Stimulated activated CD4-positive, alpha-beta T cell treated with anti-CD3 and anti-CD28 coated beads, TNF-alpha, amount 100 ng/mL, for 1 hour (primary cell): ENCODE measurements around the gene YBX2.

ENCODE experiments used
- DNase-seq, 3 donors: peaks; one replicate each; pipeline ENCODE4 v3.0.0-alpha.2; 2020; ENCODE audit warnings: low read depth in 3 of 3, low spot score in 1 of 3

YBX2 gene

DNA sequence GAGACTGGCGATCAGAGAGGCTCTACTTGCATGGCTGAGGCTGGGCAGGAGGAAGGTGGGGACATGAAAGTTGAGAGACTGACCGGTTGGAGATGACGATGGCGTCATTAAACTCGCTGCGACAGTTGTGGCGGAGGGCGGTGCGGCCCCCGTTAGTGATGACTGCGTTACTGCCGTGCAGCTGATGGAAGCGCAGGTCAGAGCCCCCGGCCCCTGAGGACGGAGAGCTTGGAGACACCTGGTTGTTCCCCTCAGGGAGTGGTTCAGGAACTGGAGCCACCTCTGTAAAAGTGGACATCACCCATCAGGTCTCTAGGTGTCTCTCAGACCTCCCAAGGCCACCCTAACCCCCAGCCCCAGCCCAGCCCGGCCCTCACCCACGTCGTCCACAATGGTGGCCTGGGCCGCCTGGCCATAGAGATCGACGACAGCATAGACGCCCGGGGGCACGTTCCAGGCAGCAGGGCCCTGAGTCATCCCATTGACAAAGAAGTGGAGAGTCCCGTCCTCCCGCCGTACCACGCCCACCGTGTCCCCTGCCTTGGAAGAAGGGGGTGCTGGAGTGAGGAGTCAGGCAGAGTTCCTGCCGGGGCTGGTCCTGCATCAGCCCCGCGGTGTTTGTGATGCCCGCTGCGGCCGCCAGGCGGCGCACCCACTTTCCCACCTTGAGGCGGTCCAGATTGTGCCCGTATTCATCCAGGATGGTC lies 29.4 kb upstream of the YBX2 start:
- peak in 2 of 3 donors; percentile 40 to 59 for DNase-seq

GRCh38 chr17:7322520-7323194 lies 28.2 kb upstream of the YBX2 start:
- no peak for DNase-seq

GRCh38 chr17:7321466-7321865 lies 27.0 kb upstream of the YBX2 start:
- DNase-seq = no peak

GRCh38 chr17:7318121-7318860 lies 23.9 kb upstream of the YBX2 start:
- no peak for DNase-seq

- DNase-seq = no peak
Observed at GRCh38 chr17:7317161-7317803, 22.8 kb upstream of the YBX2 start.

- no peak for DNase-seq
Observed at GRCh38 chr17:7315570-7316235, 21.3 kb upstream of the YBX2 start.

DNA sequence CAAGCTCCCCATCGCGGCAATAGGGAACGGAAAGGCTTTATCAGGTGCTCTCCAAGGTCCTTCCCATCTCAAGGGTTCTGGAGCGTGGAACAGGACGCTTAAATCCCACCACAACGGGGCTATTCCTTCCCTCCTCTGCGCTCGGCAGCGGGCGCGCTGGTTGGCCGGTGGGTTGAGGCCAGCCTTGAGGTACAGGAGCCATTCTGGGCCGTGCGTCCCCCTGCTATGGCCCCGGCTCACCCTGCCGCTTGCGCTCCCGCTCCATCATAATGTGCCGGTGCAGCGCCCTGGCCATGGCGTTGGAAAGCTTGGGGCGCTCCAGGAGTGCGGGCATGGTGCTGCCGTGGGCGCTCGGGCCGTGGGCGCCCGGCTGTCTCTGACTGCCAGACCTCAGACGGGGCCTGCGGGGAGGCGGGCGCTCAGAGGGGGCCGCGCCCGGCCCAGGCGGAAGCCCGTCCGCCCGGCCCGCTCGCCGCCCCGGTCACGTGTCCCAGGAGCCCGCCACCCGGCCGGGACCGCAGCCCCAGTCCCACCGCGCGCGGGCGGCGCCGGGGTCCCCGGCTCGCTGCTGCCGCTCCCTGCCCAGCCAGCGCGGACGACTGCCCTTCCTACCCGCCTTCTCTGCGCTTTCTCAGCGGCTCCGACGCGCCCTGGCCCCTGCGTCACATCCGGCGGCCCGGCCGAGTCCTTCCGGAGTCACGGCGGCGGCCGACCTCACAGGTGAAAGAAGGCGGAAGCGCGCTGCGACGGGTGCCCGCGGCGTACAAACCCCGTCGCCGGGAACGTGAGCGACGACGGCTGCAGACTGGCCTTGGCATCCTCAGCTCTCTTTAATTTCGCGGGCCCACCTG lies 20.5 kb upstream of the YBX2 start, which contains the start of gene GPS2:
Gene GPS2, minus strand, starts transcription at position 642 of the 851 bp plus-strand sequence. Its CDS starts 308 bp downstream, at position 334.
- peak; percentile 68 to 91 (median 80) for DNase-seq

- DNase-seq = no peak
Observed at GRCh38 chr17:7313890-7314718, 19.7 kb upstream of the YBX2 start.

DNA sequence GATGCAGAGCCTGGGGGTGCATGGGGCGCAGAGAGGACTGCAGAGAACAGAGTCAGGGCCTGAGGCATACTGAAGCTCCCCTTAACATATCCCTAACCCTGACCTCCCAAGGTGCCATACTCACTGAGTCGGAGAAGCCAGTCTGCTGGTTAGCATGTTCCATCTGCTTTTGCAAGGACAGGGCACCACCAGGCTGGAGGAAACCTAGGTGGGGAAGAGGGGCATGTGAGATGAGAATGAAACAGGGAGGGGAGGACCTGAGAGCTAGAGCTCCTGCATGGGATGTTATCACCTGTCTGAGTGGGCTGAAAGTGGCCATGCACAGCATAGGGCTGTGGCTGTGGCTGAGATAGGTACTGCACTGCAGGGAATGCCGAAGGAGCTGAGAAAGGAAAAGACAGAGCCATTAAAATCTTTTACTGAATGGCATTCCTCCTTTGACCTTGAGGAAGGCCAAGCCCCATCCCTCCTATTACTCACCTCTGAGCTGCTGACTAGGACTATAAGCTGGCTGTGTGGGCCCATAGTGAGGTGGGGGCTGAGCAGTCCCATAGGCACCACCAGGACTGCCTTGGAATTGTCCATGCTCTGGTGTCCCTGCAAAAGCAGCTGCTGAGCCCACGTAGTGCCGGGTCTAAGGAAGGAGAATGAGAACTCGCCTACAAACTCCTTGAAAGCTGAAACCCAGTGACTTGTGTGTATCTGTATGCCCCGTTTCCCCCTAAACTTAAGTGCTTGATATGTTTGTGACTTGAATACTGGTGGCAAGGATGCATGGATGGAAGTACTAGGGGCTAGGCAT lies 18.9 kb upstream of the YBX2 start:
- DNase-seq = no peak

DNA sequence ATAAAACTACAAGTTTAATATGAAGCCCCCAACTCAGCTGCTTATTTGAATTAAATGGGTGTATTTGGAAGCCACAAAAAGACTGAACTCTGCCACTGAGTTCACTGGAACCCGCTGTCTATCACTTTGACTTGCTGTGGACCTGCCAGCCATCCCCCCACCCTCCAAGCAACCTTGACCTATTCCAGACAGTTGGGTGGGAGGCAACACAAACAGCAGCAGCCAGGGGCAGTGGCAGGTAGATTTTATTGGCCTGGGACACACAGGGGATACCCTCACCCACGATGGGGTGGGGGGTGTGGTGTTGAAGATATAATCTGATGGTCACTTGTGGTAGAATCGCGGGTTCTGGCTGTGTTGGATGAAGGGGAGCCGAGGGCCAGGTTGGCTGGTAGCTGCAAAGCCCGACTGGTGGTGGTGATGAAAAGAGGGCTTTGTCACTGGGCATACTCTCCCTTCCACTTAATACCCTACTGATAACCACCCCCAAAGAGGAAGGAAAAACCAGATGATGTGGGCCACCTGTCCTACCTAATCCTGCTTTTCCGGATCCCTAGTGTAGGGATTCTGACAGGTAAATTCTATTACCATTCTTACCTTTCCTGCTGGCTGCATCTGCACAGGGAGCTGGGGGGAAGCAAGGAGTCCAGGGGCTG lies 18.1 kb upstream of the YBX2 start:
- no peak for DNase-seq

GRCh38 chr17:7311110-7311705 lies 16.8 kb upstream of the YBX2 start:
- no peak for DNase-seq

GRCh38 chr17:7309628-7310027 lies 15.2 kb upstream of the YBX2 start:
- no peak for DNase-seq

GRCh38 chr17:7308625-7309433 lies 14.4 kb upstream of the YBX2 start:
- peak; percentile 64 to 77 (median 71) for DNase-seq

DNA sequence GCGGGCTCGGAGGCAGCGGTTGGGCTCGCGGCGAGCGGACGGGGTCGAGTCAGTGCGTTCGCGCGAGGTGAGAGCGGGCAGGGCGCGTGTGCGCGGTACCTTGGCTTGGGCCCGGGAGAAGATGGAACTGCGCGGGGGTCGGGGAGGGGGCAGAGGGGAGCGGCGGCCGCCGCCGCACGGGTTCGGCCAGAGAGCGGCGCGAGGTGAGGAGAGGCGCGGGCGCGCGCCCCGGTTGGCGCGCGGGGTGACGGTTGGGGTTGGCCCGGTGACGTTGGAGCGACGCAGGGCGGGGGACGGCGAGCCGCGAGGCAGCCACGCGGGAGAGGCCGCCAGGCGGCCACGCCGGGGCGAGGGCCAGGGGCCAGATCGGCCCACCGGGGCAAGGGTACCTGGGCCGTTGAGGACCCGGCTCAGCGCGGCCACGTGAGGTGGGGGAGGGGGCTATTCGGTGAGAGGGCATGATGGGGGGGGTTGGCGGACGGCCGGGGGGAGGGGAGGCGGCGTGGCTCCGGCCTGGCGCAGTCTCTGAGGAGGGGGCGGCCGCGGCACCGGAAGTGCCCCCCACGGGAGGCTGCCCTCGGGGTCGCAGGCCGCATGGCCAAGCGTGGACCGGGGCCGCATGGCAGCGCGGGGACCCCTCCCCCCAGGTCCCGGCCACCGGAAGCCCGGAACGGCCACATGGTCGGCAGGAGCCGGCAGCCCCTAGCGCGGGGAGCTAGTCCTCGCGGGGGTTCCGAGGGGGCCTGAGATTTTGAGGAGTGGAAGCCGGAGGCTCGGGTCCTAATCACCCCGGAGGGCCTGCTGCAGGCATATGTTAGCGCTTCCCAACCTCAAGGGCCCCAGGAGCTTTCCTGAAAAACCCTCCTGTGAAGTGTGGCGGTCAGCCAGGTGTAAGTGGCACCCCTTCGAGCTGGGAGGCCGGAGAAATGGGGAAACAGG lies 13.5 kb upstream of the YBX2 start:
- no peak for DNase-seq

GRCh38 chr17:7306911-7307685 lies 12.7 kb upstream of the YBX2 start, which contains the start of gene EIF5A:
Gene EIF5A (plus strand): TSS chr17:7307628. CDS start chr17:7309636, 2,008 bp downstream.
- peak; percentile 100 for DNase-seq
